Lower leg skin (tissue), 3 donors: ENCODE measurements around the gene SYDE2.

Experiments used
- CTCF ChIP-seq, 3 donors: fragments of 450-650 bp; IDR thresholded peaks; one replicate each; pipeline ENCODE4 v1.5.1; 2016; ENCODE audit warnings: antibody characterized with exemption in 3 of 3, mild to moderate bottlenecking in 3 of 3, moderate library complexity in 2 of 3
- POLR2A ChIP-seq, 2 donors: fragments of 450-650 bp; IDR thresholded peaks; one replicate each; pipeline ENCODE4 v1.6.1; 2016 to 2017; ENCODE audit warnings: antibody characterized with exemption in 2 of 2, mild to moderate bottlenecking in 1 of 2, moderate library complexity in 1 of 2

GRCh38 chr1:85172684-85173337 is 28.0 kb downstream of the SYDE2 start:
- no peak for TF ChIP-seq CTCF (IDR thresholded peaks at IDR 0.05)
- no peak for TF ChIP-seq POLR2A (IDR thresholded peaks at IDR 0.05)
